Epithelial cell of proximal tubule (primary cell): ENCODE measurements around the gene MEX3A. TPM values are rescaled to one million over a fixed set of nuclear protein-coding genes. Genes with fewer than 3 reads are reported as not detected.

Experiments
- DNase-seq: peaks from one replicate; pipeline ENCODE4 v3.0.0-alpha.2; 2011; ENCODE audit warnings: low read depth
- H3K4me3 ChIP-seq: 2 replicates; pipeline ENCODE4 v1.5.1; 2011; ENCODE audit warnings: low read depth, mild to moderate bottlenecking, low read length
- total RNA-seq: library from RNA; depleted of rRNA; stranded (reverse); fragments of >200 nt; gene quantifications from 2 replicates; pipeline ENCODE4 v1.2.3, GENCODE V29; 2015
- TF ChIP-seq, protein P1 (sequence below): conservative IDR thresholded peaks from 2 replicates; pipeline ENCODE4 v1.5.1; 2012; ENCODE audit warnings: low read depth, mild to moderate bottlenecking, low read length

MEX3A gene
- total RNA-seq, 1 donor from 2014 or later, result 14.8 TPM

GRCh38 chr1:156098784-156099183 is 16.5 kb upstream of the MEX3A start:
- no peak overlapping the region for H3K4me3 ChIP-seq
- no peak for DNase-seq
- TF ChIP-seq, protein P1, sequence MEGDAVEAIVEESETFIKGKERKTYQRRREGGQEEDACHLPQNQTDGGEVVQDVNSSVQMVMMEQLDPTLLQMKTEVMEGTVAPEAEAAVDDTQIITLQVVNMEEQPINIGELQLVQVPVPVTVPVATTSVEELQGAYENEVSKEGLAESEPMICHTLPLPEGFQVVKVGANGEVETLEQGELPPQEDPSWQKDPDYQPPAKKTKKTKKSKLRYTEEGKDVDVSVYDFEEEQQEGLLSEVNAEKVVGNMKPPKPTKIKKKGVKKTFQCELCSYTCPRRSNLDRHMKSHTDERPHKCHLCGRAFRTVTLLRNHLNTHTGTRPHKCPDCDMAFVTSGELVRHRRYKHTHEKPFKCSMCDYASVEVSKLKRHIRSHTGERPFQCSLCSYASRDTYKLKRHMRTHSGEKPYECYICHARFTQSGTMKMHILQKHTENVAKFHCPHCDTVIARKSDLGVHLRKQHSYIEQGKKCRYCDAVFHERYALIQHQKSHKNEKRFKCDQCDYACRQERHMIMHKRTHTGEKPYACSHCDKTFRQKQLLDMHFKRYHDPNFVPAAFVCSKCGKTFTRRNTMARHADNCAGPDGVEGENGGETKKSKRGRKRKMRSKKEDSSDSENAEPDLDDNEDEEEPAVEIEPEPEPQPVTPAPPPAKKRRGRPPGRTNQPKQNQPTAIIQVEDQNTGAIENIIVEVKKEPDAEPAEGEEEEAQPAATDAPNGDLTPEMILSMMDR, result no peak

GRCh38 chr1:156097499-156098178 is 15.4 kb upstream of the MEX3A start:
- H3K4me3 ChIP-seq, result no peak overlapping the region
- no peak for DNase-seq
- TF ChIP-seq, protein P1, result no peak

DNA sequence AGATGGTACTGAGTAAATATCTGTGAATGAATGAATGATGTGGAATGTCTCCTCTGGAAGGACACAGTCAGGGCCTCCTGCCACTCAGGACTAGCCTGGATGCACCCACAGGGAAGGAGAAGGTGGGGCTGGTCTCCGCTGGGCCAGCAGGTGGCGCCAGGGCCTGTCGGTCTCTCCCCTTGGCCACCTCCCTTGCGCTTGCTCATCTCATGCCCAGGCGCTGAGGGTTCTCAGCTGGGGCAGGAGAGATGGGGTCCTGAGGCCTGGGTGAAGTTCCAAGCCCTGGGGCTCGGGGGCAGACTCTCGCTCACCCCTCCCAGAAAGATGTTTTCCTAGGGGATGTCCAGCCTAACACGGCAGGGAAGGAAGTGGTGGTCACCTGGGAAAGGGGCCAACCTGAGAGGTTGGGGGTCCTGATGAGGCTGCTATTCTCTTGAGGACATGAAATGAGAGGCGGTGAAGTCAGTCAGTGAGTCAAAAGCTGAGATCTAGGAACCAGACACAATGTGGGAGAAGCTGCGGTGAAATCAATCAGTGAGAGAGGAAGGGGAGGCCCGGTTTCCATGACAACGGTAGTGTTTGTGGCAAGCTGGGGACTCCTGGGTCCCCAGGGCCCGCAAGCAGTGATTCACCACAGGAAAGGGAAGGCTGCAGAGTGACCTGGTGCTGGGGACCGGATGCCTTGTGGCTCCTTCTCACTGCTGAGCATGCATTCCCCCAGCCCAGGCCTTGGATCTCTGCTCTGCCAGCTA is 14.6 kb upstream of the MEX3A start:
- TF ChIP-seq, protein P1, result peak; percentile 99
- H3K4me3 ChIP-seq, result no peak overlapping the region
- DNase-seq, result no peak

GRCh38 chr1:156095906-156096508 is 13.7 kb upstream of the MEX3A start:
- TF ChIP-seq, protein P1, result no peak
- no peak overlapping the region for H3K4me3 ChIP-seq
- no peak for DNase-seq

- no peak overlapping the region for H3K4me3 ChIP-seq
- TF ChIP-seq, protein P1, result no peak
- no peak for DNase-seq
These were observed 9.3 kb upstream of the MEX3A start for GRCh38 chr1:156091610-156092009.

DNA sequence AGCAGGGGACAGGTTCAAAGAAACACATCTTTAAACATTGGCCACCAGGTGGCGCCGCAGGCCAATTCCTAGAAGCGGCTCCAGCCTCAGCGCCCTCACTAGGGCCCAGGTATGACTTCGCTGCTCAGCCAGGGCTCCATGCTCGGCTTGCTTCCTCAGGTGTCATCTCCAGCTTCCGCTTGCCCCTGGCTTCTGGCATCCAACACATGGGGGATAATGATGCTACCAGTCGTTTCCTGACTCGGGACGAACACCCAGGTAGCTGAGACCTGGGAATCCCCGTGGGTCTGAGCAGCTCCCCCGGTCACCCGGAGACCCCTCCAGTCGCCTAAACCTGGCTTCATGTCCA is 8.5 kb upstream of the MEX3A start:
- no peak overlapping the region for H3K4me3 ChIP-seq
- TF ChIP-seq, protein P1, result peak; percentile 80
- no peak for DNase-seq
